Activated T-cell treated with anti-CD3 and anti-CD28 coated beads, Interleukin-2, amount 50 U/mL, for 1 hour (primary cell): Measurements from ENCODE around the gene TPTE.
"Not testable (repeated sequence)": the region's sequence is repeated elsewhere in the genome, so short reads cannot be mapped to it uniquely, and the experiment has no call there.

ENCODE experiments used
- DNase-seq: peaks from one replicate; pipeline ENCODE4 v3.0.0-alpha.2; 2020

Gene TPTE

DNA sequence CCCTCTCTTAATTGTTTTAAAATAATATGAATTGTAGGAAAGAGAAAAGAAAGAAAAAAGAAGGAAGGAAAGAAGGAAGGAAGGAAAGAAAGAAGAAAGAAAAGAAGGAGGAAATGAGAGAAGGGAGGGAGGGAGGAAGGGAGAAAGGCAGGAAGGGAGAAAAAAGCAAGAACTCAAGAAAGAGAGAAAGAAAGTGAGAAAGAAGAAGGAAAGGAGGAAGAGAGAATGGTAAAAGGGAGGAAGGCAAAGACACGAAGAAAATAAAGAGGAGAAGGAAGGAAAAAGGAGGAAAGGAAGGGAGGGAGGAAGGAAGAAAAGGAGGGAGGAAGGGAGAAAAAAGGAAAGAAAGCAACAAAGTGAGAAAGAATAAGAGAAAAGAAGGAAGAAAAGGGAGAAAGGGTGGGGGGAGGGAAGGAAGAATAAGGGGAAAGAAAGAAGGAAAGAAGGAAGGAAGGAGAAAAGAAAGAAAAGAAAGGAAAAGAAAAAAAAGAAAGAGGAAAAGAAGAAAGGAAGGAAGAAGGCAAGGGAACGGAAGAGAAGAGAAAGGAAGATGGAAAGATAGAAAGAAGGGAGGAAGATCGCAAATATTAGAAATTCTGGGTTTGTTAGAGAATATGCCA is 95.9 kb downstream of the TPTE start:
- not testable (repeated sequence) for DNase-seq

DNA sequence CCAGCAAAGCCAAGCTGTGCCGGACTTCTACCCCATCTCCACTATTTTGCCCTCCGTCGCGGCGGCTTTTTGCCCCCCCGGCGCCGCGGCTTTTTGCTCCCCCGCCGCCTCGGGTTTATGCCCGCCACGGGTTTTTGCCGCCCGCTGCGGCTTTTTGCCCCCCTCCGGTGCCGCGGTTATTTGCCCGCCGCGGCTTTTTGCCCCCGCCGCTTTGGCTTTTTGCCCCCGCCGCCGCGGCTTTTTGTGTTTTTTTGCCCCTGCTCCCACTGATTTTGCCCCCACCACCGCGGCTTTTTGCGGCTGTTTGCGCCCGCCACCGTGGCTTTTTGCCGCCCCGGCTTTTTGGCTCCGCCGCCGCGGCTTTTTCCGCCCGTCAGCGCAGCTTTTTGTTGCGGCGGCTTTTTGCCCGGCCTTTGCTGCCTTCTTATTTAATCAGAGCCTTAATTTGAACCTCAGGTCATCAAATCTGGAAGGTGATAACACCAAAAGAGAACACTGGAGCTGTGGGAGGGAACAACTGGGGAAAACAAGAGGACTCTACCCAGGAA is 106.0 kb downstream of the TPTE start:
- DNase-seq: no peak

DNA sequence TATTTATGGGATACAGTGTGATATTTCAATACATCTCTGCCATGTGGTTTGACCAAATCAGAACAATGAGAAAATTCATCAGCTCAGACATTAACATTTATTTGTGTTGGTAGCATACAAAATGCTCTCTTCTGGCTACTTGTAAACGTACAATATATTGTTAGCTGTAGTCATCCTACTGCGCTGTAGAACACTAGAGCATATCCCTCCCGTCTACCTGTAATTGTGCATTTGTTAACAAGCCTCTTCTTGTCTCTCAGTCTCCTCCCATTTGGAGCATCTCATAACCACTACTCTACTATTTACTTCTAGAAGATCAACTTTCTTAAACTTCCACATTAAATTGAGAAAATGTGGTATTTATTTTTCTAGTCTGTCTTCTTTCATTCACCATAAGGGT is 107.9 kb downstream of the TPTE start:
- not testable (repeated sequence) for DNase-seq

DNA sequence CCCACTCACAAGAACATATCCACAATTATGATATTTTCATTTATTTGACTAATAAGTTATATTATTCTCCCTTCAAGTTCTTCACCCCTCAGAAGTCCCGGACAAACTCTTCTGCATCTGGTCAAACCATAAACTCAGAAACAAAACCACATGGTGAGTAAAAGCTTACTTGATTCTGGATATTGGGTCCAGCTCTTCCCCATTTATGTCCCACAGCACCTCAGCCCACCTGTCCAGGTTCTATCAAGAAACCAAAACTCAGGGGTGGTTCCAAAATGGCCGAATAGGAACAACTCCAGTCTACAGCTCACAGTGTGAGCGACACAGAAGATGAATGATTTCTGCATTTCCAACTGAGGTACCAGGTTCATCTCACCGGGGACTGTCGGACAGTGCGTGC is 109.4 kb downstream of the TPTE start:
- DNase-seq: not testable (repeated sequence)

DNA sequence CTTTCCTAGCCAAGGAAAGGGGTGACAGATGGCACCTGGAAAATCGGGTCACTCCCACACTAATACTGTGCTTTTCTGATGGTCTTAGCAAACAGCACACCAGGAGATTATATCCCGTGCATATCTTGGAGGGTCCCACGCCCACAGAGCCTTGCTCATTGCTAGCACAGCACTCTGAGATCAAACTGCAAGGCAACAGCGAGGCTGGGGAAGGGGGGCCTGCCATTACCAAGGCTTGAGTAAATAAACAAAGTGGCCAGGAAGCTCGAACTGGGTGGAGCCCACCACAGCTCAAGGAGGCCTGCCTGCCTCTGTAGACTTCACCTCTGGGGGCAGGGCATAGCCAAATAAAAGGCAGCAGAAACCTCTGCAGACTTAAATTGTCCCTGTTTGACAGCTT is 109.9 kb downstream of the TPTE start:
- not testable (repeated sequence) for DNase-seq

DNA sequence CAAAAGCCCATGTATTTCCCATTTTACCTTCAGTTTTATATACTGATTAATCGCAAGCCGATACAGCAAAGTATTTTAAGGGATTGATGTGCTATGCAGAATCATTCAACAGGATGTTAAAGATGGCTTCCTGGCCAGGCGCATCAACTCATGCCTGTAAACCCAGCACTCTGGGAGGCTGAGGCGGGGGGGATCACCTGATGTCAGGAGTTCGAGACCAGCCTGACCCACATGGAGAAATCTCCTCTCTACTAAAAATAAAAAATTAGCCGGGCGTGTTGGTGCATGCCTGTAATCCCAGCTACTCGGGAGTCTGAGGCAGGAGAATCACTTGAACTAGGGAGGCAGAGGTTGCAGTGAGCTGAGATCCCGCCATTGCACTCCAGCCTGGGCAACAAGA is 116.8 kb downstream of the TPTE start:
- DNase-seq: not testable (repeated sequence)

DNA sequence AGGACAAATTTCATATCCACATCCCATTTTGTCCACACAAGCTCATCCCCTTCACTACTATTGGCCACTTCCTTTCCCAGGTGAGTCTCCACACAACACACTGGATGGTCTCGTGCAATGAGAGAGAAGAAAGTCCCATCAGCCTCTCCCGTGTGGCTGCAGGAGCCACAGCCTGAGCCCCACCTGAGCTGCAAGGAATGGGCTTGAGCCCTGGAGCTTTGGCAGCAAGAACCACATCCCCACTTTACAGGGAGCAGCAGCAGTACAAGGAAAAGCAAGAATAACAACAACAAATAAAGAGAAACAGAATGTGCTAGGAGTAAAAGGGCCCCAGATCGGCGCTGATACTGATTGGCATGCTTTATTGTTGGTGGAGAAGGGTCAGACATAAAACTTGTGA is 117.7 kb downstream of the TPTE start:
- no peak for DNase-seq

DNA sequence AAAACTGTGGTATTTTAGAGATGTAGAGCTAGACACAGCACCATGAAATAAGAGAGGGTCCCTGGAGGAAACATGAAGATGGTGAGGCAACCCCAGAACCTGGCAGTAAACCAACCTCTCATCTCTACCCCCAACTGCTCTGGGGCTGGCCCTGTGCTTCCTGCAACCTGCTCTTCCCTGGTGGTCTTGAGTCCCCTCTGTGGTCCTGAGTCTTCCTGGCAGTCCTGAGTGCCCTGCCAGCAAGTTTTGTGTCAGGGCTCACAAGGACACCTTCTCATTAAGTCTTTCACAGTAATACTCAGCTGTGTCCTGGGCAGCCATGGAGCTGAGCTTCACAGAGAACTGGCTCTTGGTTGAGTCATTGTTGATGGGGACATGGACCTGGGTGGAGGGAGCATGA is 118.4 kb downstream of the TPTE start:
- not testable (repeated sequence) for DNase-seq

DNA sequence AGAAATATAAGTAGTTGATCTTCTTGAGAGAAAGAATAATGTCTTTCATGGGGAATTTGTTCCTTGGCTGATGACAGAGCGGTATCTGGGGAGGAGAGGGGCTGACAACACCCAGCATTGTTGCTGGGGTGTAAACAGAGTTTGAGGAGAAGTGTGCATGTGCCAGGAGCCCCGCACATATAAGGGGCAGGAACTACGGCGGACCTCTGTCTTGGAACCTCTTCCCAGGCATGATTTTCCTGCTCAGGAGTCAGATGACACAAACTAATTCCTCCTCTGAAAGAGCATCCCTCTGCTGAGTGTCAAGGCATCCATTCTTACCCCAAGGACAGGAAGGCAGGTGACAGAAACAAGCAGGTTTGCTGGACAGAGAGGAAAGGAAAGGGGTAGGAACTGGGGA is 119.1 kb downstream of the TPTE start:
- DNase-seq: no peak

DNA sequence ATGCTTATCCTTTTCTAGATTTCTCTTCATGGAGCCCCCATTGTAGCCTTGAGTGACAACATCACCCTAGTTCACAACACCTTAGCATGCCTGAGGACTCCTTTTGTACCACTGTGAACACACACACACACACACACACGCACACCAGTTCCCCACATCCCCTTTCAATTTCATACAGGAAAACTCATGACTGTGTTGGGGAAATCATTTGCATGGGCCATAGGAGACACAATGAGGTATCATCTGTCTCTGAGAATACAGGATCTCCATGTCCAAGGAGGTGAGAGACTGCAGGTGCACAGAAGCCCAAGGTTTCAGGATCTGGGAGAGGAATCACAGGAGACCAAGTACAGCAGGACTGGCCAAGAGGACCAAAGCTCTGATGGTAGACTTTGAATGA is 119.7 kb downstream of the TPTE start:
- DNase-seq: no peak

DNA sequence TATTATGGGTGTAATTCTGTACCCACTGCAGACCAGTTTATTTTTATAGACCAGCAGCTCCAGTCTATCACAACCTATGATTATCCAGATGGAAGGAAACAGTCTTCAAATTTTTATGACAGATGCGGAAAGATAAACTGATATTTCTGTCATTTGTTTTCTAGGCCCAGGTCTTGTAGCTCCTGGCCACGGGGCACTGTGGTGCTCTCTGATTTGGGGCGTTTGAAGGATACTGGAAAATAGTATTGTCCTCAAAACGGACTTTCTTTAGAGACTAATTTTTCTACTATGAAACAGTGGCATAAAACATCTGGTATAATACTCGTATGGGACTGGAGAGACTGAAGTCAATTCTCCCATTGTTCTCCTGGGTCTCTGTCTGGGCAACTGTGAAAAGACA is 124.3 kb downstream of the TPTE start:
- DNase-seq: not testable (repeated sequence)

DNA sequence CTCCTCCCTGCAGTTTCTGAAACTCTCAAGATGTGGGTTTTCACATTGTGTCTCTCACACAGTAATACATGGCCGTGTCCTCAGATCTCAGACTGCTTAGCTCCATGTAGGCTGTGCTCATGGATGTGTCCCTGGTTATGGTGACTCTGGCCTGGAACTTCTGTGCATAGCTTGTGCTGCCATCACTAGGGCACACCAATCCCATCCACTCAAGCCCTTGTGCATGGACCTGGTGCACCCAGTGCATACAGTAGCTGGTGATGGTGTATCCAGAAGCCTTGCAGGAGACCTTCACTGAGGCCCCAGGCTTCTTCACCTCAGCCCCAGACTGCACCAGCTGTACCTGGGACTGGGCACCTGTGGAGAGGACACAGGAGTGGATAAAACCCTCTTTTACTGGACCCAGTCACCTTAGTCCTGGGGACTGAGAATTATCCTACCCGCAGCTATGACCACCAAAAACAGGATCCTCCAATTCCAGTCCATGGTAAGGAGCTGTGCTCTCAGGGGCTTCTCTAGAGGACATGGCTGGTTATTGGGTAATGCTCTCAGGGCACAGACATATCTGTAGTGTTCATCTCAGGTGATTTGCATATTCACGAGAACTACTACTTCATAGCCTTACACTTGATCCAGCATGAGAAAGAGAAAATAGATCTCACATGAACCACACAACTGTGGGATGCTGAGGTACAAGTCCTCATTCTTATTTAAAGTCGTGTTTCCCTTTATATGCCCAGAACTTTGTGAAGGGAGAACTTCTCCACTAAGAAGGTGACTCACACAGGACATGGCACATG is 128.2 kb downstream of the TPTE start:
- DNase-seq: not testable (repeated sequence)

DNA sequence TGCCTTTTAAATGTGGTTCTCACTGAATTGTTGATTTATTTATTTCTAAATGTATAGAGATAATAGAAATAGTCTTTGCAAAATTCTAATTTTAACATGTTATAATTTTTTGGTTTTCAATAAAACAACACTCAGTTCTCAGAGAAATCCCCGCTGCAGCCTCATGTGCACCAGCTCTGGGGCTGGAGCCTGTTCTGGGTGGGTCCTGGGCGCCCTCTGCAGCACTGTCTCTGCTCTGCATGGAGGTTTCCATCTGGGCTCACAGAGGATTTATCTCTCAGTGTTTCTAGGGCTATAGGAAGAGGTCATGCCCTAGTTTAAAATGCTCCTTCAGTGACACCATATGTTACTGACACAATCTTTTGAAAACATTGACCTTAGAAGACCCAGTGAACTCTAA is 128.9 kb downstream of the TPTE start:
- DNase-seq: not testable (repeated sequence)
